Heart left ventricle (tissue), 13 donors: Measurements from ENCODE around the gene TBCE.

Source experiments
- POLR2A ChIP-seq, 2 donors: fragments of 450-650 bp; IDR thresholded peaks; one replicate each; pipeline ENCODE4 v1.6.1; 2017; ENCODE audit warnings: antibody characterized with exemption in 2 of 2, mild to moderate bottlenecking in 2 of 2, moderate library complexity in 2 of 2
- TF ChIP-seq, protein P1 (sequence below), 12 donors: fragments of 200-600 bp; sonication (generic) in 4 of 12; IDR thresholded peaks; one replicate each; pipeline versions ENCODE4 v1.5.0 to v1.8.0; 2018 to 2022; ENCODE audit warnings: antibody characterized with exemption in 12 of 12, mild to moderate bottlenecking in 5 of 12
- donor health status: ischemic (EF 13 %, LVEDD 7.1; RV severe dilation, severe dysfunction).
- donor health status: DM: no; HTN: yes; CAD: no.
- donor health status: DM: no; HTN: no; CAD: no.
- donor health status: ischemic (EF 25% LVEDD 6.9; RV normal size, moderate dysfunction).
- donor health status: ischemic (EF 25% LVEDD 5.7; RV mildly dilated, moderate dysfunction).
- donor health status: ischemic (EF 35%, LVEDD 5.7; RV mildly dilated, moderate dysfunction).
- donor health status: nonischemic (EF 11% LVEDD 7.7; RV severe dilation, severe dysfunction).
- donor health status: DM: yes; HTN: yes; CAD: no.
- donor health status: PGD.
- donor health status: ischemic (EF 29% LVEDD 5.4; RV normal size, mild dysfunction).
- donor health status: nonischemic (EF 23%, LVEDD 6.1; RV moderate dilation, normal function).

DNA sequence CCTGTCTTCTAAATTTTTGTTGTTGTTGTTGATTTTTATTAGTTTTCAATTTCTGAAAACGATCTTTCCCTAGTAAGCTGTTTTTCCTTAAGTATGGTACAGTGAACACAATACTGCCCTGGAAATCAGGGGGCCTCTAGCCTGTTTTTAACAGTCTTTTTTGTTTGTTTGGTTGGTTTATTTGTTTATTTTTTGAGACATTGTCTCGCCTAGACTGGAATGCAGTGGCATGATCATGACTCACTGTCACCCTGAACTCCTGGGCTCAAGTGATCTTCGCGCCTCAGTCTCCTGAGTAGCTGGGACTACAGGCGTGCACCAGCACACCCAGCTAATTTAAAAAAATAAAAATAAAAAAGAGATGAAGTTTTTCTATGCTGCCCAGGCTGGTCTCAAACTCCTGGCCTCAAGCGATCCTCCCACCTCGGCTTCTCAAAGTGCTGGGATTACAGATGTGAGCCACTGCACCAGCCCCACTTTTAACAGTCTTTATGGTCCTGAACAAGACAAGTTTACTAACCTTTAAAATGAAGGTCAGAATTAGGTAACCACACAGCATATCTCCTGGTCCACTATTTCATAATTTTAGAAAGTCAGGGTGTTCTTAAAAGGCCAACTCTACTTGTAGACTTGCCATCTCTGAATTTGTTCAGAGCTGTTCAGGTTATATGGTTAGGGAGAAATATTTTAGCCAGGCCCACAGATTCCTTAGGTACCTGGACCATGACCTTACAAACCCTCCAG, 35.4 kb downstream of the TBCE start:
- TF ChIP-seq POLR2A (IDR thresholded peaks at IDR 0.05): no peak
- TF ChIP-seq, protein P1, sequence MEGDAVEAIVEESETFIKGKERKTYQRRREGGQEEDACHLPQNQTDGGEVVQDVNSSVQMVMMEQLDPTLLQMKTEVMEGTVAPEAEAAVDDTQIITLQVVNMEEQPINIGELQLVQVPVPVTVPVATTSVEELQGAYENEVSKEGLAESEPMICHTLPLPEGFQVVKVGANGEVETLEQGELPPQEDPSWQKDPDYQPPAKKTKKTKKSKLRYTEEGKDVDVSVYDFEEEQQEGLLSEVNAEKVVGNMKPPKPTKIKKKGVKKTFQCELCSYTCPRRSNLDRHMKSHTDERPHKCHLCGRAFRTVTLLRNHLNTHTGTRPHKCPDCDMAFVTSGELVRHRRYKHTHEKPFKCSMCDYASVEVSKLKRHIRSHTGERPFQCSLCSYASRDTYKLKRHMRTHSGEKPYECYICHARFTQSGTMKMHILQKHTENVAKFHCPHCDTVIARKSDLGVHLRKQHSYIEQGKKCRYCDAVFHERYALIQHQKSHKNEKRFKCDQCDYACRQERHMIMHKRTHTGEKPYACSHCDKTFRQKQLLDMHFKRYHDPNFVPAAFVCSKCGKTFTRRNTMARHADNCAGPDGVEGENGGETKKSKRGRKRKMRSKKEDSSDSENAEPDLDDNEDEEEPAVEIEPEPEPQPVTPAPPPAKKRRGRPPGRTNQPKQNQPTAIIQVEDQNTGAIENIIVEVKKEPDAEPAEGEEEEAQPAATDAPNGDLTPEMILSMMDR (IDR thresholded peaks at IDR 0.05): no peak
